OCI-LY1 (cell line): ENCODE measurements around the gene XKR3.

ENCODE experiments used
- H2AFZ ChIP-seq: fragments of 200-600 bp; sonication (generic), shearing (Covaris generic); 2 replicates; pipeline ENCODE4 v1.6.0; 2014; ENCODE audit warnings: antibody characterized with exemption, mild to moderate bottlenecking, low read length
- H3F3A ChIP-seq: fragments of 200-600 bp; sonication (generic), shearing (Covaris generic); 2 replicates; pipeline ENCODE4 v1.6.0; 2014; ENCODE audit warnings: mild to moderate bottlenecking, antibody characterized with exemption, low read length, moderate library complexity; ENCODE audit not compliant: insufficient read depth
- H3K27ac ChIP-seq: fragments of 200-600 bp; sonication (generic); 2 replicates; pipeline ENCODE4 v1.5.1; 2014; ENCODE audit warnings: low read length, mixed run types, mild to moderate bottlenecking, low read depth; ENCODE audit not compliant: poor library complexity, severe bottlenecking
- H3K27me3 ChIP-seq: fragments of 200-600 bp; sonication (generic); 2 replicates; pipeline ENCODE4 v1.6.0; 2014; ENCODE audit warnings: antibody characterized with exemption, mild to moderate bottlenecking, low read length, moderate library complexity; ENCODE audit not compliant: insufficient read depth
- H3K36me3 ChIP-seq: fragments of 200-600 bp; sonication (generic); 2 replicates; pipeline ENCODE4 v1.6.1; 2014; ENCODE audit warnings: mild to moderate bottlenecking, antibody characterized with exemption, low read length, moderate library complexity, mixed read lengths; ENCODE audit not compliant: insufficient read depth
- H3K4me1 ChIP-seq: fragments of 200-600 bp; sonication (generic); 2 replicates; pipeline ENCODE4 v1.5.1; 2014; ENCODE audit warnings: mild to moderate bottlenecking, low read length, moderate library complexity; ENCODE audit not compliant: insufficient read depth, severe bottlenecking
- H3K4me2 ChIP-seq: fragments of 200-600 bp; sonication (generic), shearing (Covaris generic); 2 replicates; pipeline ENCODE4 v1.6.1; 2014; ENCODE audit warnings: low read length
- H3K4me3 ChIP-seq: fragments of 200-600 bp; sonication (generic); 2 replicates; pipeline ENCODE4 v1.5.1; 2014; ENCODE audit warnings: low read length, low read depth, mild to moderate bottlenecking, mixed read lengths; ENCODE audit not compliant: poor library complexity, severe bottlenecking
- H3K79me2 ChIP-seq: fragments of 200-600 bp; shearing (Covaris generic); 2 replicates; pipeline ENCODE4 v1.6.1; 2016; ENCODE audit warnings: mixed run types, low read length, mixed read lengths; ENCODE audit not compliant: insufficient read depth
- H3K9ac ChIP-seq: fragments of 200-600 bp; sonication (generic), shearing (Covaris generic); 2 replicates; pipeline ENCODE4 v1.6.1; 2014; ENCODE audit warnings: mild to moderate bottlenecking, low read length, mixed read lengths
- H3K9me2 ChIP-seq: fragments of 200-600 bp; sonication (generic), shearing (Covaris generic); 2 replicates; pipeline ENCODE4 v1.6.1; 2014; ENCODE audit warnings: low read depth, mild to moderate bottlenecking, low read length, mixed read lengths
- H3K9me3 ChIP-seq: fragments of 200-600 bp; shearing (Covaris generic); 2 replicates; pipeline ENCODE4 v1.6.1; 2014; ENCODE audit warnings: low read length, mixed read lengths
- H4K20me1 ChIP-seq: fragments of 200-600 bp; sonication (generic), shearing (Covaris generic); 2 replicates; pipeline ENCODE4 v1.6.0; 2016; ENCODE audit warnings: mild to moderate bottlenecking, low read length; ENCODE audit not compliant: insufficient read depth
- EZH2 ChIP-seq: fragments of 200-600 bp; sonication (generic), shearing (Covaris generic); IDR thresholded peaks from 2 replicates; pipeline ENCODE4 v1.8.0; 2017; ENCODE audit warnings: borderline replicate concordance, mixed run types, mild to moderate bottlenecking, antibody characterized with exemption, low read length, moderate library complexity, mixed read lengths
- TF ChIP-seq, protein P1 (sequence below): fragments of 200-600 bp; sonication (generic), shearing (Covaris generic); IDR thresholded peaks from 2 replicates; pipeline ENCODE4 v1.5.1; 2017; ENCODE audit warnings: mild to moderate bottlenecking, antibody characterized with exemption, low read length, moderate library complexity, mixed read lengths

The XKR3 gene

DNA sequence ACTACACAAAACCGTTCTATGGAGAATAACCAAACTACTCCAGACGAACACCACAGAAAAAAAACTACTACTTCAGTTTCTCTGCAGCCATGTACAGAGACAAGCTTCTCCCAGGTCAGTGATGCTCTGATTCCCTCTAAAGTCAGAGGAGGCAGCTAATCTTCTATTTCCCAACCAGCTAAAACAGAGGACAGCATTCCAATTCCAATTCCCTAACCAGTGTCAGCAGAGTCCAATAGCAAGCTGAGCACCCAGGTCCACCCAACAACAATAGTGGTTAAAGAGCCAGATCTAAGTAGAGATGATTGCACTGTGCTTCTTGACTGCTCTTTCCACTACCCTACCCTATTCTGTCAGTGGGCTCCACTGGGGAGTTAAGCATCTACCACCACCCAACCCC, 6.7 kb downstream of the XKR3 start:
- Histone ChIP-seq H3F3A (no peaks in the 10 kb centered on the region), H2AFZ (no peak overlapping the region), H3K79me2 (no peaks in the 10 kb centered on the region), H3K4me2 (no peak overlapping the region), H3K27me3 (no peaks in the 10 kb centered on the region), H3K4me3 (no peak overlapping the region), H3K36me3 (no peaks in the 10 kb centered on the region), H3K9me3 (peaks cover 6% of the 10 kb centered on the region; the same call in 1 of the 2 replicates), H3K4me1 (peaks cover 4% of the 10 kb centered on the region), H3K9me2 (no peaks in the 10 kb centered on the region), H4K20me1 (no peaks in the 10 kb centered on the region), H3K9ac (no peak overlapping the region), H3K27ac (no peak overlapping the region)
- TF ChIP-seq EZH2 = no peak
- TF ChIP-seq, protein P1, sequence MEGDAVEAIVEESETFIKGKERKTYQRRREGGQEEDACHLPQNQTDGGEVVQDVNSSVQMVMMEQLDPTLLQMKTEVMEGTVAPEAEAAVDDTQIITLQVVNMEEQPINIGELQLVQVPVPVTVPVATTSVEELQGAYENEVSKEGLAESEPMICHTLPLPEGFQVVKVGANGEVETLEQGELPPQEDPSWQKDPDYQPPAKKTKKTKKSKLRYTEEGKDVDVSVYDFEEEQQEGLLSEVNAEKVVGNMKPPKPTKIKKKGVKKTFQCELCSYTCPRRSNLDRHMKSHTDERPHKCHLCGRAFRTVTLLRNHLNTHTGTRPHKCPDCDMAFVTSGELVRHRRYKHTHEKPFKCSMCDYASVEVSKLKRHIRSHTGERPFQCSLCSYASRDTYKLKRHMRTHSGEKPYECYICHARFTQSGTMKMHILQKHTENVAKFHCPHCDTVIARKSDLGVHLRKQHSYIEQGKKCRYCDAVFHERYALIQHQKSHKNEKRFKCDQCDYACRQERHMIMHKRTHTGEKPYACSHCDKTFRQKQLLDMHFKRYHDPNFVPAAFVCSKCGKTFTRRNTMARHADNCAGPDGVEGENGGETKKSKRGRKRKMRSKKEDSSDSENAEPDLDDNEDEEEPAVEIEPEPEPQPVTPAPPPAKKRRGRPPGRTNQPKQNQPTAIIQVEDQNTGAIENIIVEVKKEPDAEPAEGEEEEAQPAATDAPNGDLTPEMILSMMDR = no peak

DNA sequence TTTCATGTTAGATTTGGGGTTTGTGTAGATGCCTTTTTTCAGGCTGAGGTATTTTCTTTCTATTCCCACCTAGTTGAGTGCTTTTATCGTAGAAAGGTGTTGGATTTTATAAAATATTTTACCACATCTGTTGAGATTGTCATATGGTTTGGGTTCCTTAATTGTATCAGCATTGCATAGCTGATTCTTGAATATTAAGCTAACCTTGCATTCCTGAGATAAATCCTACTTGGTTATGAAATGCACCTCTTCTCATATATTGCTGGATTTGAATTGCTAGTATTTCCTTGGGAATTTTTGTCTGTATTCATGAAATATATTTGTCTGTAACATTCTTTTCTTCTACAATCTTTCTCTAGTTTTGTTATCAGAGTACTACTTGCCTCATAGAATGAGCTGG, 10.1 kb downstream of the XKR3 start:
- H3K4me3 ChIP-seq = no peak overlapping the region
- peaks cover 6% of the 10 kb centered on the region; the same call in 1 of the 2 replicates for H3K9me3 ChIP-seq
- no peaks in the 10 kb centered on the region for H3K36me3 ChIP-seq
- H4K20me1 ChIP-seq = no peaks in the 10 kb centered on the region
- no peaks in the 10 kb centered on the region for H3F3A ChIP-seq
- no peak overlapping the region for H3K4me2 ChIP-seq
- H3K9ac ChIP-seq = no peak overlapping the region
- H3K9me2 ChIP-seq = no peaks in the 10 kb centered on the region
- no peaks in the 10 kb centered on the region for H3K27me3 ChIP-seq
- H3K4me1 ChIP-seq = peaks cover 4% of the 10 kb centered on the region
- no peak overlapping the region for H3K27ac ChIP-seq
- TF ChIP-seq EZH2 = no peak
- TF ChIP-seq, protein P1 = no peak
- no peak overlapping the region for H2AFZ ChIP-seq
- no peaks in the 10 kb centered on the region for H3K79me2 ChIP-seq

DNA sequence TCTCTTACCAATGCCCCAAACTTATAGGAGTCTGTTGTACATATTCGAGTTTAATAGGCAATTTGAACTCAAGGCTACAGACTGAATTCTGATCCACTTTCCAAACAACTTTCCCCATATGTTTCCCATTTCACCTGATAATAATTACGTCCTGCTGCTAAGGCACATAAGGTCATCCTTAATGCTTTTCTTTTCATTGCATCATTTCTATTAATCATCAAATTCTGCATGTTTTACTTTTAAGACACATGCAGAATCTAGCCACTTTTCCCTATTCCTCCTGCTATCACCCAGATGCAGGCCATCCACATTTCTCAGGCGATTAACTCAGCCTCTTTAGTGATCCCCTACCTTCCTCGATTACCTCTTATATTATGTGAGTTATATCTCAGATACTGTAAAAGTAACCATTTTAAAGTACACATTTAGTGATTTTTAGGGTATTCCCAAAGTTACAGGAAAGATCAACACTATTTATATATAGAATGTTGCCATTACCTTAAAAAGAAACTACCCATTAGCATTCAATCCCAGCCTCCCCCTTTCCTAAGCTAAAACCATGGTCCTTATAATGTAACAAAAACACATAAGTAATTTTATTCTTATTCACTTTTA, 14.9 kb downstream of the XKR3 start:
- Histone ChIP-seq H3K4me1 (no peaks in the 10 kb centered on the region), H3K4me2 (no peak overlapping the region), H3K9me3 (peaks cover 6% of the 10 kb centered on the region; the same call in 1 of the 2 replicates), H3K27ac (no peak overlapping the region), H3K27me3 (no peaks in the 10 kb centered on the region), H3K9me2 (no peaks in the 10 kb centered on the region), H3F3A (no peaks in the 10 kb centered on the region), H3K4me3 (no peak overlapping the region), H3K9ac (no peak overlapping the region), H2AFZ (no peak overlapping the region), H3K36me3 (no peaks in the 10 kb centered on the region), H3K79me2 (no peaks in the 10 kb centered on the region), H4K20me1 (no peaks in the 10 kb centered on the region)
- TF ChIP-seq EZH2 = no peak
- TF ChIP-seq, protein P1 = no peak
